Stomach smooth muscle (tissue), 2 donors: ENCODE results near the gene TRIM47.
"Not testable (repeated sequence)": the region's sequence is repeated elsewhere in the genome, so short reads cannot be mapped to it uniquely, and the experiment has no call there.

Experiments
- H3K27ac ChIP-seq: one replicate; pipeline ENCODE4 v1.7.0; 2013; ENCODE audit warnings: mild to moderate bottlenecking, low read length, inconsistent platforms
- H3K27me3 ChIP-seq, 2 donors: one replicate each; pipeline ENCODE4 v1.7.0; 2013; ENCODE audit warnings: low read length in 2 of 2; ENCODE audit not compliant: insufficient read depth in 2 of 2, control insufficient read depth in 1 of 2
- H3K36me3 ChIP-seq, 2 donors: one replicate each; pipeline ENCODE4 v1.7.0; 2013; ENCODE audit warnings: low read length in 2 of 2; ENCODE audit not compliant: control insufficient read depth in 2 of 2, insufficient read depth in 2 of 2
- H3K4me1 ChIP-seq: one replicate; pipeline ENCODE4 v1.7.0; 2013; ENCODE audit warnings: low read length; ENCODE audit not compliant: control insufficient read depth, insufficient read depth
- H3K4me3 ChIP-seq, 2 donors: one replicate each; pipeline ENCODE4 v1.7.0; 2013; ENCODE audit warnings: low read length in 2 of 2
- H3K9ac ChIP-seq, 2 donors: one replicate each; pipeline ENCODE4 v1.7.0; 2013; ENCODE audit warnings: low read length in 2 of 2, mild to moderate bottlenecking in 1 of 2
- H3K9me3 ChIP-seq, 2 donors: one replicate each; pipeline ENCODE4 v1.7.0; 2013; ENCODE audit warnings: low read length in 2 of 2; ENCODE audit not compliant: control insufficient read depth in 2 of 2
- donor health status: healthy.
- donor health status: Pancreatic carcinoma.

TRIM47 gene

GRCh38 chr17:75875182-75875939 is 3.0 kb downstream of the TRIM47 start:
- Histone ChIP-seq H3K4me1 (peaks cover 62% of the 10 kb centered on the region), H3K9me3 (no peaks in the 10 kb centered on the region), H3K27ac (peak overlapping the region; percentile 93), H3K27me3 (no peaks in the 10 kb centered on the region), H3K9ac (peak overlapping the region; percentile 47 to 99), H3K4me3 (peak overlapping the region; percentile 70 to 88), H3K36me3 (peaks cover 4 to 12% of the 10 kb centered on the region in 2 donors)

- H3K4me1 ChIP-seq, result peaks cover 67% of the 10 kb centered on the region
- peaks cover 4 to 12% of the 10 kb centered on the region in 2 donors for H3K36me3 ChIP-seq
- no peaks in the 10 kb centered on the region for H3K9me3 ChIP-seq
- H3K4me3 ChIP-seq, result peak overlapping the region in 1 of 2 donors; percentile 22
- no peaks in the 10 kb centered on the region for H3K27me3 ChIP-seq
- peak overlapping the region; percentile 93 for H3K27ac ChIP-seq
- peak overlapping the region in 1 of 2 donors; percentile 26 for H3K9ac ChIP-seq
These were observed 3.8 kb downstream of the TRIM47 start for GRCh38 chr17:75874323-75875181.

- Histone ChIP-seq H3K4me1 (peaks cover 74% of the 10 kb centered on the region), H3K4me3 (peak overlapping the region in 1 of 2 donors; percentile 52), H3K27ac (peak overlapping the region; percentile 93), H3K9ac (peak overlapping the region in 1 of 2 donors; percentile 64), H3K36me3 (peaks cover 4 to 12% of the 10 kb centered on the region in 2 donors), H3K9me3 (no peaks in the 10 kb centered on the region), H3K27me3 (no peaks in the 10 kb centered on the region)
These were observed 4.6 kb downstream of the TRIM47 start for GRCh38 chr17:75873587-75874322.

GRCh38 chr17:75872434-75873351 is 5.7 kb downstream of the TRIM47 start:
- Histone ChIP-seq H3K4me3 (peak overlapping the region; percentile 49 to 55), H3K4me1 (peaks cover 70% of the 10 kb centered on the region)

GRCh38 chr17:75870228-75870627 is 8.2 kb downstream of the TRIM47 start:
- not testable (repeated sequence) for H3K9ac ChIP-seq

More at GRCh38 chr17:75872434-75873351, 5.7 kb downstream of the TRIM47 start:
- H3K9ac ChIP-seq, result peak overlapping the region; percentile 51 to 64
- H3K27me3 ChIP-seq, result no peaks in the 10 kb centered on the region
- no peaks in the 10 kb centered on the region for H3K9me3 ChIP-seq
- peak overlapping the region; percentile 93 for H3K27ac ChIP-seq
- peaks cover 4 to 12% of the 10 kb centered on the region in 2 donors for H3K36me3 ChIP-seq

GRCh38 chr17:75869282-75870141 is 8.9 kb downstream of the TRIM47 start:
- peak overlapping the region in 1 of 2 donors; percentile 57 for H3K4me3 ChIP-seq

More at GRCh38 chr17:75870228-75870627, 8.2 kb downstream of the TRIM47 start:
- H3K4me1 ChIP-seq, result peaks cover 49% of the 10 kb centered on the region
- H3K27ac ChIP-seq, result peak overlapping the region; percentile 64
- not testable (repeated sequence) for H3K9me3 ChIP-seq, H3K27me3 ChIP-seq, H3K4me3 ChIP-seq
- H3K36me3 ChIP-seq, result peaks cover 2 to 12% of the 10 kb centered on the region in 2 donors

GRCh38 chr17:75868730-75869281 is 9.6 kb downstream of the TRIM47 start:
- H3K4me1 ChIP-seq, result peaks cover 44% of the 10 kb centered on the region
- H3K27me3 ChIP-seq, H3K9me3 ChIP-seq, H3K9ac ChIP-seq, H3K36me3 ChIP-seq: not testable (repeated sequence)
- peak overlapping the region; percentile 64 for H3K27ac ChIP-seq
- peak overlapping the region in 1 of 2 donors; percentile 57 for H3K4me3 ChIP-seq

More at GRCh38 chr17:75869282-75870141, 8.9 kb downstream of the TRIM47 start:
- Histone ChIP-seq H3K9me3 (no peaks in the 10 kb centered on the region), H3K27me3 (no peaks in the 10 kb centered on the region), H3K27ac (peak overlapping the region; percentile 64), H3K36me3 (peaks cover 2 to 8% of the 10 kb centered on the region in 2 donors), H3K4me1 (peaks cover 47% of the 10 kb centered on the region), H3K9ac (no peak overlapping the region)

- H3K9me3 ChIP-seq, H3K9ac ChIP-seq, H3K4me3 ChIP-seq, H3K27me3 ChIP-seq, H3K36me3 ChIP-seq: not testable (repeated sequence)
- Histone ChIP-seq H3K4me1 (peaks cover 27% of the 10 kb centered on the region), H3K27ac (peak overlapping the region; percentile 71)
These were observed 12.8 kb downstream of the TRIM47 start for GRCh38 chr17:75865404-75866188.
